ENCODE data around the gene KRTAP4-2. TPM values are rescaled to one million over a fixed set of nuclear protein-coding genes. Genes with fewer than 3 reads are reported as not detected.
"Not testable (repeated sequence)": the region's sequence is repeated elsewhere in the genome, so short reads cannot be mapped to it uniquely, and the experiment has no call there.

The KRTAP4-2 gene
- total RNA-seq, 1 experiment from 2014 or later: not detected

- no peaks in the 10 kb centered on the region for H3K9me2 ChIP-seq (ENCODE audit: insufficient read depth)
- H3K9ac ChIP-seq (ENCODE audit: low read length): no peak overlapping the region
- no peaks in the 10 kb centered on the region for H4K20me1 ChIP-seq (ENCODE audit: insufficient read depth)
- ChIA-PET POLR2A (no interaction called here), CTCF (no interaction called here), RAD21 (ENCODE audit: low non-redundant PET in 1 of 2, low total read pairs in 2 of 2, uncharacterized antibody in 2 of 2, unreplicated experiment in 2 of 2) (no interaction called here)
- TF ChIP-seq SRF (IDR thresholded peaks at IDR 0.05; ENCODE audit: low read depth): no peak
- no peak for TF ChIP-seq MAX (IDR thresholded peaks at IDR 0.05)
- no peak for TF ChIP-seq TCF7L2 (IDR thresholded peaks at IDR 0.05; ENCODE audit: borderline replicate concordance, extremely low read depth, insufficient read depth, insufficient read length)
- TF ChIP-seq ZBTB33 (IDR thresholded peaks at IDR 0.05; ENCODE audit: extremely low read depth, insufficient replicate concordance, low read length): no peak
- TF ChIP-seq SIN3A (IDR thresholded peaks at IDR 0.05; ENCODE audit: low read depth): no peak
- TF ChIP-seq POLR2A (IDR thresholded peaks at IDR 0.05; ENCODE audit: borderline replicate concordance, extremely low read depth, insufficient read depth, insufficient read length): no peak
- no peak for TF ChIP-seq CEBPB (IDR thresholded peaks at IDR 0.05; ENCODE audit: low read depth)
- no peak for TF ChIP-seq JUND (IDR thresholded peaks at IDR 0.05)
- no peak for TF ChIP-seq SP1 (IDR thresholded peaks at IDR 0.05; ENCODE audit: low read depth)
- no peak for TF ChIP-seq EGR1 (IDR thresholded peaks at IDR 0.05; ENCODE audit: low read depth)
- no peak for TF ChIP-seq REST (IDR thresholded peaks at IDR 0.05; ENCODE audit: low read depth)
- TF ChIP-seq RAD21 (IDR thresholded peaks at IDR 0.05; ENCODE audit: low read depth): no peak
- no TSS peak for BruUV-seq (replicated peaks)
- no peaks in the 10 kb centered on the region for H3K79me2 ChIP-seq (ENCODE audit: insufficient read depth, low read length)
- no peak overlapping the region for H3K27ac ChIP-seq (ENCODE audit: low read depth, low read length)
- H3K9me3 ChIP-seq (ENCODE audit: control insufficient read depth in 1 of 2, insufficient read depth in 1 of 2, low read depth in 1 of 2, low read length in 2 of 2): no peaks in the 10 kb centered on the region
- intact Hi-C loops (cut with micrococcal nuclease): no loop called here
- DNase-seq (ENCODE audit: low read depth, low spot score): no peak
- no peak overlapping the region for H3K4me2 ChIP-seq (ENCODE audit: low read length)
- H2AFZ ChIP-seq (ENCODE audit: low read depth, low read length, poor library complexity, severe bottlenecking): no peak overlapping the region
- ATAC-seq: no peak
- no peaks in the 10 kb centered on the region for H3K27me3 ChIP-seq (ENCODE audit: insufficient read depth, low read length)
- H3K4me1 ChIP-seq (ENCODE audit: control insufficient read depth in 1 of 2, insufficient read depth in 2 of 2, low read length in 2 of 2): peaks cover 0 to 6% of the 10 kb centered on the region in 2 experiments; a peak in 1 of 4 replicates
- H3K4me3 ChIP-seq (replicated peaks in 1 of 2; ENCODE audit: low read depth in 1 of 2, low read length in 2 of 2): no peak overlapping the region
- H3K36me3 ChIP-seq (ENCODE audit: control insufficient read depth in 1 of 2, insufficient read depth in 2 of 2, low read length in 2 of 2): no peaks in the 10 kb centered on the region
These were observed 12.3 kb upstream of the KRTAP4-2 start for GRCh38 chr17:41190328-41190727.

DNA sequence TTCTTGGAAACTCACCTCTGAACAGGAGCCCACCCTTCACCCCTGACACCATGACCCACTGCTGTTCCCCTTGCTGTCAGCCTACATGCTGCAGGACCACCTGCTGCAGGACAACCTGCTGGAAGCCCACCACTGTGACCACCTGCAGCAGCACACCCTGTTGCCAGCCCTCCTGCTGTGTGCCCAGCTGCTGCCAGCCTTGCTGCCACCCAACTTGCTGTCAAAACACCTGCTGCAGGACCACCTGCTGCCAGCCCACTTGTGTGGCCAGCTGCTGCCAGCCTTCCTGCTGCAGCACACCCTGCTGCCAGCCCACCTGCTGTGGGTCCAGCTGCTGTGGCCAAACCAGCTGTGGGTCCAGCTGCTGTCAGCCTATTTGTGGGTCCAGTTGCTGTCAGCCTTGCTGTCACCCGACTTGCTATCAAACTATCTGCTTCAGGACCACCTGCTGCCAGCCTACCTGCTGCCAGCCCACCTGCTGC is 11.9 kb upstream of the KRTAP4-2 start, which contains the start of gene KRTAP9-1:
Gene KRTAP9-1, plus strand, starts transcription at position 51 of the 482 bp plus-strand sequence. Its CDS starts 0 bp downstream, at position 51.
- POLR2A ChIA-PET; H3K9me3 ChIP-seq (ENCODE audit: control insufficient read depth in 1 of 2, insufficient read depth in 1 of 2, low read depth in 1 of 2, low read length in 2 of 2); H4K20me1 ChIP-seq (ENCODE audit: insufficient read depth); BruUV-seq (replicated peaks); DNase-seq (ENCODE audit: low read depth, low spot score); H3K27me3 ChIP-seq (ENCODE audit: insufficient read depth, low read length); ATAC-seq; H3K36me3 ChIP-seq (ENCODE audit: control insufficient read depth in 1 of 2, insufficient read depth in 2 of 2, low read length in 2 of 2); H3K79me2 ChIP-seq (ENCODE audit: insufficient read depth, low read length); RAD21 ChIA-PET (ENCODE audit: low non-redundant PET in 1 of 2, low total read pairs in 2 of 2, uncharacterized antibody in 2 of 2, unreplicated experiment in 2 of 2); CTCF ChIA-PET; H2AFZ ChIP-seq (ENCODE audit: low read depth, low read length, poor library complexity, severe bottlenecking); intact Hi-C loops (cut with micrococcal nuclease); H3K9ac ChIP-seq (ENCODE audit: low read length); H3K9me2 ChIP-seq (ENCODE audit: insufficient read depth); H3K4me3 ChIP-seq (replicated peaks in 1 of 2; ENCODE audit: low read depth in 1 of 2, low read length in 2 of 2); H3K4me2 ChIP-seq (ENCODE audit: low read length); H3K27ac ChIP-seq (ENCODE audit: low read depth, low read length): not testable (repeated sequence)
- H3K4me1 ChIP-seq (ENCODE audit: control insufficient read depth in 1 of 2, insufficient read depth in 2 of 2, low read length in 2 of 2): peaks cover 0 to 10% of the 10 kb centered on the region in 2 experiments; a peak in 1 of 4 replicates
